Epidermal melanocyte (primary cell): Measurements from ENCODE around the gene UBE2QL1.

Source experiments
- DNase-seq: peaks from one replicate; pipeline ENCODE4 v3.0.0; 2011; ENCODE audit warnings: low spot score; ENCODE audit not compliant: insufficient read length

The UBE2QL1 gene

GRCh38 chr5:6427694-6428093 is 21.0 kb upstream of the UBE2QL1 start:
- no peak for DNase-seq

- no peak for DNase-seq
Observed at GRCh38 chr5:6430418-6431028, 18.1 kb upstream of the UBE2QL1 start.

GRCh38 chr5:6431214-6432195 is 17.2 kb upstream of the UBE2QL1 start:
- DNase-seq, result no peak

- DNase-seq, result no peak
Observed at GRCh38 chr5:6432206-6432605, 16.5 kb upstream of the UBE2QL1 start.

- DNase-seq, result no peak
Observed at GRCh38 chr5:6434731-6435130, 13.9 kb upstream of the UBE2QL1 start.

- DNase-seq, result no peak
Observed at GRCh38 chr5:6435356-6435755, 13.3 kb upstream of the UBE2QL1 start.

GRCh38 chr5:6436715-6437331 is 11.8 kb upstream of the UBE2QL1 start:
- no peak for DNase-seq

- DNase-seq, result no peak
Observed at GRCh38 chr5:6439588-6440550, 8.8 kb upstream of the UBE2QL1 start.

GRCh38 chr5:6442333-6442732 is 6.3 kb upstream of the UBE2QL1 start:
- no peak for DNase-seq

- DNase-seq, result no peak
Observed at GRCh38 chr5:6443326-6443725, 5.3 kb upstream of the UBE2QL1 start.

GRCh38 chr5:6446042-6446441 is 2.6 kb upstream of the UBE2QL1 start:
- DNase-seq, result no peak

GRCh38 chr5:6446626-6447309 is 1.9 kb upstream of the UBE2QL1 start:
- DNase-seq, result no peak

GRCh38 chr5:6447384-6448140 is 1.1 kb upstream of the UBE2QL1 start:
- no peak for DNase-seq

- DNase-seq, result no peak
Observed at GRCh38 chr5:6448141-6448491, 543 bp upstream of the UBE2QL1 start.

GRCh38 chr5:6449465-6450158 is 953 bp downstream of the UBE2QL1 start:
- DNase-seq, result no peak

- no peak for DNase-seq
Observed at GRCh38 chr5:6450319-6450833, 1.7 kb downstream of the UBE2QL1 start.

GRCh38 chr5:6452622-6453504 is 4.2 kb downstream of the UBE2QL1 start:
- DNase-seq, result no peak

- DNase-seq, result no peak
Observed at GRCh38 chr5:6453937-6454560, 5.4 kb downstream of the UBE2QL1 start.
